H9 (cell line): ENCODE results near the gene IGDCC3. TPM values are rescaled to one million over a fixed set of nuclear protein-coding genes. Genes with fewer than 3 reads are reported as not detected.

Source experiments
- DNase-seq: peaks from one replicate; pipeline ENCODE4 v3.0.0-alpha.2; 2017
- H2AFZ ChIP-seq: one replicate; pipeline ENCODE4 v1.6.1; 2013; ENCODE audit warnings: mild to moderate bottlenecking, low read length, control low read depth, moderate library complexity
- H2AK5ac ChIP-seq: 2 replicates; pipeline ENCODE4 v1.6.1; 2013; ENCODE audit warnings: low read length, control low read depth, mixed read lengths; ENCODE audit not compliant: insufficient read length
- H2BK120ac ChIP-seq: one replicate; pipeline ENCODE4 v1.6.1; 2013; ENCODE audit warnings: low read depth, mild to moderate bottlenecking, low read length, control low read depth, inconsistent platforms; ENCODE audit not compliant: poor library complexity, severe bottlenecking
- H2BK12ac ChIP-seq: 2 replicates; pipeline ENCODE4 v1.6.1; 2013; ENCODE audit warnings: low read length, control low read depth, mixed read lengths, low read depth; ENCODE audit not compliant: insufficient read length
- H2BK15ac ChIP-seq: 2 replicates; pipeline ENCODE4 v1.6.1; 2013; ENCODE audit warnings: low read depth, low read length, control low read depth
- H2BK20ac ChIP-seq: one replicate; pipeline ENCODE4 v1.6.1; 2013; ENCODE audit warnings: low read depth, mild to moderate bottlenecking, low read length, control low read depth, inconsistent platforms; ENCODE audit not compliant: poor library complexity, severe bottlenecking
- H2BK5ac ChIP-seq: 2 replicates; pipeline ENCODE4 v1.6.1; 2013; ENCODE audit warnings: low read length, control low read depth, mixed read lengths; ENCODE audit not compliant: insufficient read length
- H3K14ac ChIP-seq: 2 replicates; pipeline ENCODE4 v1.6.1; 2013; ENCODE audit warnings: low read length, control low read depth; ENCODE audit not compliant: insufficient read depth
- H3K18ac ChIP-seq: 2 replicates; pipeline ENCODE4 v1.6.1; 2013; ENCODE audit warnings: low read depth, mild to moderate bottlenecking, mixed read lengths, low read length, control low read depth; ENCODE audit not compliant: insufficient read length
- H3K23ac ChIP-seq: 2 replicates; pipeline ENCODE4 v1.6.1; 2013; ENCODE audit warnings: low read length, control low read depth, mixed read lengths, low read depth; ENCODE audit not compliant: insufficient read length
- H3K23me2 ChIP-seq: 2 replicates; pipeline ENCODE4 v1.6.1; 2013; ENCODE audit warnings: low read depth, mild to moderate bottlenecking, mixed read lengths, low read length, control low read depth; ENCODE audit not compliant: insufficient read length, poor library complexity, severe bottlenecking
- H3K27ac ChIP-seq: 2 replicates; pipeline ENCODE4 v1.5.1; 2013; ENCODE audit warnings: low read length, control low read depth, mixed read lengths, low read depth; ENCODE audit not compliant: insufficient read length
- H3K27me3 ChIP-seq: 2 replicates; pipeline ENCODE4 v1.6.1; 2013; ENCODE audit warnings: low read length, control low read depth, inconsistent platforms; ENCODE audit not compliant: insufficient read depth
- H3K4ac ChIP-seq: 2 replicates; pipeline ENCODE4 v1.6.1; 2013; ENCODE audit warnings: low read depth, mild to moderate bottlenecking, control low read depth, inconsistent platforms, low read length, moderate library complexity
- H3K4me1 ChIP-seq: 2 replicates; pipeline ENCODE4 v1.6.1; 2013; ENCODE audit warnings: low read length, control low read depth, inconsistent platforms; ENCODE audit not compliant: insufficient read depth
- H3K4me2 ChIP-seq: 2 replicates; pipeline ENCODE4 v1.6.1; 2013; ENCODE audit warnings: low read length, control low read depth, mixed read lengths; ENCODE audit not compliant: insufficient read length, insufficient read depth
- H3K56ac ChIP-seq: 2 replicates; pipeline ENCODE4 v1.6.1; 2013; ENCODE audit warnings: low read depth, mild to moderate bottlenecking, mixed read lengths, low read length, control low read depth; ENCODE audit not compliant: insufficient read length
- H3K79me1 ChIP-seq: 2 replicates; pipeline ENCODE4 v1.6.1; 2013; ENCODE audit warnings: low read depth, mild to moderate bottlenecking, moderate library complexity, low read length, control low read depth, inconsistent platforms; ENCODE audit not compliant: insufficient read depth, poor library complexity, severe bottlenecking
- H3K79me2 ChIP-seq: 2 replicates; pipeline ENCODE4 v1.6.1; 2013; ENCODE audit warnings: low read length, control low read depth, inconsistent platforms; ENCODE audit not compliant: insufficient read depth
- H3K9ac ChIP-seq: 2 replicates; pipeline ENCODE4 v1.6.1; 2013; ENCODE audit warnings: low read length, control low read depth, mixed read lengths; ENCODE audit not compliant: insufficient read length; ENCODE audit errors: extremely low read depth
- H3K9me3 ChIP-seq: one replicate; pipeline ENCODE4 v1.6.1; 2013; ENCODE audit warnings: low read depth, low read length, inconsistent platforms; ENCODE audit not compliant: control insufficient read depth
- H3T11ph ChIP-seq: one replicate; pipeline ENCODE4 v1.6.1; 2013; ENCODE audit warnings: mild to moderate bottlenecking, low read length, control low read depth, inconsistent platforms
- H4K20me1 ChIP-seq: one replicate; pipeline ENCODE4 v1.6.1; 2013; ENCODE audit not compliant: control insufficient read depth, insufficient read length, insufficient read depth
- H4K5ac ChIP-seq: 2 replicates; pipeline ENCODE4 v1.6.1; 2013; ENCODE audit warnings: low read depth, mild to moderate bottlenecking, mixed read lengths, low read length, control low read depth; ENCODE audit not compliant: insufficient read length
- H4K8ac ChIP-seq: replicated peaks from 2 replicates; pipeline ENCODE4 v1.6.1; 2013; ENCODE audit warnings: low read length, control low read depth, mixed read lengths, low read depth; ENCODE audit not compliant: insufficient read length
- H4K91ac ChIP-seq: 2 replicates; pipeline ENCODE4 v1.6.1; 2013; ENCODE audit warnings: low read depth, mild to moderate bottlenecking, moderate library complexity, mixed read lengths, low read length, control low read depth; ENCODE audit not compliant: insufficient read length
- H3K27ac Mint-ChIP-seq, 3 experiments: 2 replicates in 2 of 3; 3 replicates in 1 of 3; pipeline ENCODE4 v1.8.0; 2020 to 2021; ENCODE audit warnings: mixed read lengths in 3 of 3, mild to moderate bottlenecking in 1 of 3, moderate library complexity in 1 of 3
- H3K27me3 Mint-ChIP-seq: 2 replicates; pipeline ENCODE4 v1.8.0; 2021; ENCODE audit warnings: low read depth, mild to moderate bottlenecking, moderate library complexity, mixed read lengths
- H3K36me3 Mint-ChIP-seq, 3 experiments: 2 replicates in 2 of 3; 3 replicates in 1 of 3; pipeline ENCODE4 v1.8.0; 2020 to 2021; ENCODE audit warnings: low read depth in 3 of 3, mixed read lengths in 3 of 3; ENCODE audit not compliant: insufficient read depth in 1 of 3
- H3K4me1 Mint-ChIP-seq, 2 experiments: 2 replicates each; pipeline ENCODE4 v1.8.0; 2020; ENCODE audit warnings: mixed read lengths in 2 of 2
- H3K4me3 Mint-ChIP-seq, 2 experiments: 2 replicates in 1 of 2; 3 replicates in 1 of 2; pipeline ENCODE4 v1.8.0; 2020 to 2021; ENCODE audit warnings: mild to moderate bottlenecking in 2 of 2, mixed read lengths in 2 of 2, moderate library complexity in 1 of 2
- H3K9me3 Mint-ChIP-seq, 2 experiments: 2 replicates in 1 of 2; 3 replicates in 1 of 2; pipeline ENCODE4 v1.8.0; 2020; ENCODE audit warnings: mild to moderate bottlenecking in 2 of 2, mixed read lengths in 2 of 2, moderate library complexity in 1 of 2
- CTCF ChIP-seq: fragments of 200-600 bp; sonication (generic); conservative IDR thresholded peaks from 3 replicates; pipeline ENCODE4 v1.8.0; 2021; ENCODE audit warnings: antibody characterized with exemption, mild to moderate bottlenecking
- WGBS: extraction: QIAGEN DNeasy Blood & Tissue Kit; methylation state at CpG from one replicate; pipeline ENCODE4 v1.1.7; 2013; ENCODE audit warnings: missing lambda C conversion rate, low lambda C conversion rate, mixed read lengths; ENCODE audit not compliant: insufficient read length; ENCODE audit errors: extremely low coverage; 5-methylcytosine and 5-hydroxymethylcytosine counted together
- total RNA-seq: library from RNA; stranded (reverse); gene quantifications from 2 replicates; pipeline ENCODE4 v1.2.1, GENCODE V29; 2021

Gene IGDCC3
- total RNA-seq, 1 experiment from 2014 or later, result 18.9 TPM

GRCh38 chr15:65326818-65327217 lies 51.0 kb downstream of the IGDCC3 start:
- Histone ChIP-seq H2BK15ac (no peak overlapping the region), H3K79me1 (no peaks in the 10 kb centered on the region), H3K27ac (no peak overlapping the region), H4K91ac (no peak overlapping the region), H3K56ac (no peak overlapping the region), H3K9me3 (no peaks in the 10 kb centered on the region), H3K14ac (no peak overlapping the region), H4K8ac (no peak overlapping the region), H3K23me2 (no peaks in the 10 kb centered on the region), H2BK5ac (no peak overlapping the region), H3K79me2 (no peaks in the 10 kb centered on the region), H3K27me3 (no peaks in the 10 kb centered on the region), H2BK12ac (no peak overlapping the region), H2BK120ac (no peak overlapping the region), H2AFZ (no peak overlapping the region), H3T11ph (no peak overlapping the region), H3K4me2 (no peak overlapping the region), H3K23ac (no peak overlapping the region), H4K20me1 (no peaks in the 10 kb centered on the region), H3K4ac (no peak overlapping the region), H2AK5ac (no peak overlapping the region), H3K18ac (no peak overlapping the region), H3K4me1 (no peaks in the 10 kb centered on the region), H3K9ac (no peak overlapping the region), H2BK20ac (no peak overlapping the region), H4K5ac (no peak overlapping the region)
- no peak for DNase-seq
- H3K9me3 Mint-ChIP-seq, result no peaks in the 10 kb centered on the region; a peak in 1 of 5 replicates
- no peak overlapping the region for H3K27ac Mint-ChIP-seq
- H3K4me1 Mint-ChIP-seq, result peaks cover 10 to 17% of the 10 kb centered on the region in 2 experiments
- H3K36me3 Mint-ChIP-seq, result peaks cover 18 to 25% (median 24%) of the 10 kb centered on the region in 3 experiments; a peak in 6 of 7 replicates
- no CpG with 5 or more reads among the region's 2 CpGs for WGBS
- no peaks in the 10 kb centered on the region; the same call in 1 of the 2 replicates for H3K27me3 Mint-ChIP-seq
- TF ChIP-seq CTCF, result no peak
- no peak overlapping the region for H3K4me3 Mint-ChIP-seq
